ENCODE measurements around the gene NRXN2.

Gene NRXN2

DNA sequence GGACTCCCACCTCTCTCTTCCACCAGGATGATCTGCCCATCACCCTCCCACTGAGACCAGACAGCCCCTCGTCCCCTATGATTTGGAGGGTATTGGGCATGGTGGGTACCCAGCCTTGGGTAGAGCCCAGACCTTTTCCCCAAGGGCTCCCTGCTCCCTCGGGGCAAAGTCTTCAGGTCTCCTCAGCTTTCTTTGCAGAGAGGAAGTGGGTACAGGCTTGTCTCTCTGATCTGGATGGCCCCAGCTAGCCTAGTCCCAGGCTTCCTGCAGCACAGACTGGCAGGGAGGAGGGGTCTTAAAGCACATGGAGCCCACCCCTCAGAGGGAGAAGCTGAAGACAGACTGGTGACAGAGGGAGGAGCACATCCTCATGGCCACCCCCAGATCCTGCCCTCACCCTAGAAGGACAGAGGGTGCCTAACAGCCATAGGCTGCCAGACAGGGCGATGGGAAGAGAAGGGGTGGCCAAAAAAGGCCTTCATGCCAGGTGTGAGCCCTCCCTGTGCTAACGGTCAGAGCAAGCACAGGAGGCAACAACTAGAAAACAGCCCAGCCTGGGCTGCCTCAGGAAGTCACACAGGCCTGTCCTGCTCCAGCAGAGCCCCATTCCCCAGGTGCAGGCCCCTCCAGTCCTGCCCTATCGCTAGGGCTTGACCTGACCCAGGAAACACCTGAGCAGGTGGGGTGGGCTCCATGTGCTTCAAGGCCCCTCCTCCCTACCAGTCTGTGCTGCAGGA is 101.5 kb downstream of the NRXN2 start:
- no peak for DNase-seq

DNA sequence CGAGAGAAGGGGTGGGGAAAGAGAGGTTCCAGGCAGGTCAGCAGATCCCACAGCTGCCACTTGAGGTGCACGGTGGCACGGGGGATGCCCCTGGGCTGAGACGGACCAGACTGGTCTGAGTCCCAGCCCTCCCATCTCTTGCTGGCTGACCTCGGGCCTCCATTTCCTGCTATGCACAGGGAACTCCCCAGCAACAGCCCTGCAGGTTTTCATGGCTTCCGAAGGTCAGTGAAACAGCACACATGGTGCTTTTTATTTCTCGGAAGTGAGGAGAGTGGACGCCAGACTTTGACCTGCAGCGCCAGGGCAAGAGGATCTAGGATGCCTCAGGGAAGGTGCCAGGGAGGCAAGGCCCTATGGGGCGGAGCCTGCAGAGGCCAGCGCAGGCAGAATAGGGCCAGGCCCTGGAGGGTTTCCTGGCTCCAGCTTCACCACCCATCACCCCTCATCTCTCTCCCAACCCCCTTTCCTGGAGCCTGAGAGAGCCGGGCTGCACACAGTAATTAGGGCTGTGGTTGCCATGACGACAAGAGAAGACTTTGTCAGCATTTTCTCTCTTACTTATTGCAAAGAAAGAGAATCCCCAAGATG is 102.5 kb downstream of the NRXN2 start:
- no peak for DNase-seq

DNA sequence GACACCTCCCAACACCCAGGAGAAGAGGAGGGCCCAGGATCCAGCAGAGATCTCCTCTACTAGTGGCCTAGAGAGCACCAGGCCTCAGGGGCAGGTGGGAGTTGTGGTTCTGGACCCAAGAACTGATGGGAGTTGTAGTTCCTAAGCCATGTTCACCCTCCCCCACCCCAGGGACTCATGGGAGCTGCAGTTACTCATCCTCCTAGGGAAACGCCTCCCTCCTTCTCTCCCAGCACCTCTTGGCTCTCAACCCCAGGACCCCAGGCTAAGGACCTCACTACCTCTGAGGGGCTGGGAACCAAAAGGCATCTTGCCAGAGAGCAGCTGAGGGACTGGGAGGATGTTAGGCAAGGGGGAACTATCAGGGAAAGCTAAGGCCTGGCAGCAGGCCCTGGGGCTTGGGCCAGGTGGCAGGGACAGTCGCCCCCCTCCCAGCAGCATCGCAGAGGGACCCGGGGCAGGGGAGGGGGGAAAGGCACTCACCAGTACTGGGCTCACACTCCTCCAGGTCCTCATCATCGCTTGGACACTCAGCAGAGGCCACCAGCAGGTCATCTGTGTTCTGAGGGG is 103.1 kb downstream of the NRXN2 start:
- no peak for DNase-seq

DNA sequence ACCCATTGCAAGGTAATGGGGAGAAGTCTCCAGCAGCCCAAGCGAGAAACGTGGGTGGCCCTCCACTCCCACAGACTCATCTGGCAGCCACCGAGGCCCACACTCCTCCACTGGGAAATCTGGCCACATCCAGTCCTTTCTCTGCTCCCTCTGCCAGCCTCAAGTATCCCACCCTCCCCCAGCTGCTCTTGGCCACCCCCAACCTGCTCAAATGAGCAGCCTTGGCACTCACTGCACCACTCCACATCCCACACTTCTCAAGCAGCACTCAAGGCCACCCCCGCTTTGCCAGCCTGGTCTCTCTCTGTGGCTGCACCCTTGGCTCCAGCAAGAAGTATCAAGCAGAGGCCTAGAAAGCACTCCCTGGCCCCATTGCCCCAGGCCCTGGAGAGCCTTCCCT is 103.8 kb downstream of the NRXN2 start:
- DNase-seq, result no peak

DNA sequence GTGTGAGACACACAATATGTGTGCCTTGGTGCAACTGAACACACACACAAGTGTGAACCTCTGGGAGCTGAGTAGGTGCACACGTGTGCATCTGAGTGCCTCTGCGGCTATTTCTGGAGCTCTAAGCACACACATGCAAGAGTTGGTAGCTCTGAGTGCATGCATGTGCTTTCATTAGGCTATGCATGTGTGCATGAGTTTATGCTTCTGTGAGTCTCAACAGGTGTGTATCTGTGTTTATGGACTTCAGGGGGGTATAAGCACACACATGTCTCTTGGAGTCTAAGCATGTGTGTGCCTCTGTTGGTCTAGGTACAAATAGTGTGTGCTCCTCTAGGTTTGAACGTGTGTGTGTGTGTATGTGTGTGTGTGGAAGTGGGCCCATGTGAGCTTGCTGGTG is 106.2 kb downstream of the NRXN2 start:
- no peak for DNase-seq

- DNase-seq, result no peak
Measured at GRCh38 chr11:64614917-64615316, 108.1 kb downstream of the NRXN2 start.

GRCh38 chr11:64613648-64614047 is 109.3 kb downstream of the NRXN2 start:
- DNase-seq, result no peak

GRCh38 chr11:64611869-64612646 is 110.9 kb downstream of the NRXN2 start:
- no peak for DNase-seq

DNA sequence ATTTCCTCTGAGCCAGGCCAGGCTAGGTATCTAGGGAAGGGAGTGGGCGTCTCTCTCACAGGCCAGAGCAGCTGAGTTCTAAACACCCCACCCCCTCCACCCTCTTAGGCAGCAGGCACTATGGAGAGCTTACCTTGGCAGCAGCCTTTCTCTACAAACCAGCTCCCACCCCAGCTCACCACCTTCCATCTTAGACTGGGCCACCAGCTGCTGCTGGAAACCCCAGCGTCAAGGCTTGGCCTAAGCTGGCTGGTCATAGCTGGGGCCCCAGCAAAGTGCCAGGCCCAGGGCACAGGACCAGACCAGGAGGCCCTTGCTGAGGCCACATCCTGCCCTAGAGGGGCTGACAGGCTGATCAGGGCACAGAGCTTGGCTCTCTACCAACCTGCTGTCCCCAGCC is 111.8 kb downstream of the NRXN2 start:
- DNase-seq, result no peak

GRCh38 chr11:64610596-64610995 is 112.4 kb downstream of the NRXN2 start:
- DNase-seq, result no peak

GRCh38 chr11:64609436-64610047 is 113.5 kb downstream of the NRXN2 start:
- DNase-seq, result no peak

- no peak for DNase-seq
Measured at GRCh38 chr11:64608636-64609035, 114.4 kb downstream of the NRXN2 start.

GRCh38 chr11:64608046-64608445 is 115.0 kb downstream of the NRXN2 start:
- DNase-seq, result no peak

GRCh38 chr11:64607381-64607985 is 115.5 kb downstream of the NRXN2 start:
- no peak for DNase-seq

DNA sequence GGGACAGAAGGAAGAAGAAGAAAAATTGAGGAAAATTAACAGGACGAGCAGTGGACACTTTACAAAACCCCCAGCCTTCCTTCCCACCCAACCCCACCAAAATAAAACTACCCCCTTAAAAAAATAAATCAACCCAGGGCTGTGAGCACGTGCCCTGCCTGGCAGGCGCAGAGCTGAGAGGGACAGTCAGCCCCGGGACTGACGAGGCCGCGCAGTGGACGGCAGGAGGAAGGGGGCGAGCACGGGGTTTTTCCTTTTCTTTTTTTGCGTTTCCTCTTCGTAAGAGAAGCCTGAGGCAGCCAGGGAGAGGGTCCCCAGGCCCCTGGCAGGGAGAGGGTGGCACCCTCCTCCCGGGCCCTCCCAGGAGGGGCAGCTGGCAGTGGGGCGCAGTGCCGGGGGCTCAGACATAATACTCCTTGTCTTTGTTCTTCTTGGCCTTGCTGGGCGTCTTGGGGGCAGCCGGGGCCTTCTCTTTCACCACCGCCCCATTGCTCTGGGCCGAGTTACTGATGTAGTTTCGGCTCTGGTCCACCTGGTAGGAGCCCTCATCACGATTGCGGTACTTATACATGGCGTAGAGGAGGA is 116.1 kb downstream of the NRXN2 start:
- DNase-seq, result no peak

GRCh38 chr11:64605656-64606585 is 117.1 kb downstream of the NRXN2 start:
- no peak for DNase-seq

DNA sequence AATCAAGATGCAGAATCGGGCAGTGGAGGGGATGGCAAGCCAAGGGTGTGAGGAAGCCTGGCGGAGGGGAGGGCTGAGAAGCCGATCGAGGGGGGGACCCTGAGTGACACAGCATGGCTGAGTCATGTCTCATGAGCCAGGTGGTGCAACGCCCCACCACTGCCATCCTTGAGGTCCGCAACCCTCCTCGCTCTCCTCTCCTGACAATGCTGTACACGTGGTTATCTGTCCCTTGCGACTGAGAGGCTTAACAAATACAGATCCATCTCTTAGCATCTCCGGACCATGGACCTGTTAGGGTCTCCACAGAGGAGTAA is 117.8 kb downstream of the NRXN2 start:
- no peak for DNase-seq

DNA sequence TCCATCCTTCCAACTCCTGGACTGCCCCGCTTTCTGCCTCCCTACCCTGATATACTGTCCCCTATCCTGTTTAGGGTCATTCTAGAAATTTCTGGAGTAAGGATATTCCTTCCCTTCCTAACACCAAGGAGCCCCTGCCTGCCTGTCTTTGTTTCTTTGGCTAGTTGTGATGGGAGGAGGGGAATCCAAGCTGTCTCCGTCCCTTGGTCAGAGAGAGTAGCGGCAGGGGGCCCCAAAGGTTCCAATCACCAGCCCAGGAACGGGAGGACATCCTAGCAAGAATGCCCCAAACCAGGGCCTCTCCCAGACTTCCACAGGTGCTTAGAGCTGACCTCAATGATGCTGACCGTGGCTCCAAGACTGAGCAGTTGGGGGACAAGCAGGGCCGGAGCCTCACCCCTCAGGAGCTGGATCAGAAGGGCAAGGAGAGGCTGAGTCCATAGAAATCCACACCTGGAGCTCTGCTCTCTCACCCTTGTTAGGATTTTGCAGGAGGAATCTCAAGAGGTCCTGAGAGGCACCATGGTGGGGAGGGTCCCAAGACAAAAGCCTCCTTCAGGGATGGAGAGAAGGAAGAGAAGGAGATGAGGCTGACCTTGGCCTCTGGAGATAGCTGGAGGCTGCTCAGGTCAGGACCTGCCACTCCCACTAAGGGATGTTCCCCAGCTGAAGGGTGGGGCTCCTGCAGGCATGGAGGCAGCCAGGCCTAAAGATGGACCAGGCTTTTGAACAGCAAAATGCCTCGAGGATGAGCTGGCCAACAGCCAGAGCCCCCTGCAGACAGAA is 118.3 kb downstream of the NRXN2 start:
- DNase-seq, result no peak

- DNase-seq, result no peak
Measured at GRCh38 chr11:64603411-64604110, 119.4 kb downstream of the NRXN2 start.

DNA sequence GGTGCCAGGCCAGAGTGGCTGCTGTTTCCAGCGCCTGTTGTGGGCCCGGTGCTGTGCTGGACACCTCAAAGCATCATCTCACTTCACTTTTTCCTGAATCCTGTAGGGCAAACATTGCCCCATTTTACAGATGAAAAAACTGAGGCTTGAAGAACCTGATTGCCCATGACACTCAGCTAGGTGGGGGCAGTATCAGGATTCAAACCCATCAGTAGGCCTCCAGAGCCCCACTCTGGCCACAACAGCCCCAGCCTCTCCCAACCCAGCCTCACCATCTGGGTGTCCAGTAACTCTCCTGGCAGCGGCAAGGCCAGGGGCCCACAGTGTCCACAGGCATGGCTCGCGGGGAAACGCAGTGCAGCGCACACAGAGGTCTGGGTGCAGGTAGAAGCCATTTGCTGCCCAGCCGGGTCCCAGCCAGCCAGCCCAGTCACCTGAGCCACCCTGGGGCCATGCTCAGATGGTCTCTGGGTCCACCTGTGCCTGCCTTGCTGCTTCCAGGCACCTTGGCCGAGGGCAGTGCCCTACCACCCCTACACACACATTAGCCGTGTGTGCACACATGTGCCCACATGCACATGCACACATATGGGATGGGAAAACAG is 120.4 kb downstream of the NRXN2 start:
- DNase-seq, result no peak
